Epithelial cell of prostate (primary cell): ENCODE measurements around the gene SMOC2.

ENCODE experiments used
- DNase-seq: peaks from one replicate; pipeline ENCODE4 v3.0.0-alpha.2; 2011; ENCODE audit warnings: low read depth, low spot score
- H3K27ac ChIP-seq: fragments of 450-650 bp; 2 replicates; pipeline ENCODE4 v1.5.1; 2017; ENCODE audit warnings: mild to moderate bottlenecking

The SMOC2 gene

DNA sequence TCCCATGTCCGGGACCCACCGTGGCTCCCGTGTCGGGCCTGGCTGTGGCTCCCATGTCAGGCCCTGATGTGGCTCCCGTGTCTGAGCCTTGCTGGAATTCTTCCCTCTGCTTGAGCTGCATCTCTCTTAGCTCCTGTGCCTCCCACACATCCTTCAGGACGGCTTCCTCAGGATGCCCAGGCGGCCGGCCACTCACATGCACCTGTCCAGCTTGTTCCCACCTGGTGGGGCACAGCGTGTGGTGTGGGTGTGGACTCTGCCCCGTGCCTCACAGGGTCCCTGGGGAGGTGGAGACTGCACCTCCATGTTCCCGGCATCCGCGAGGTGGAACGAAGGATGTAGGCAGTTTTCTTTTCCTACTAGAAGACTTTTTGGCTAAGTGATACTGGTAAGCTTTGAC lies 170.7 kb downstream of the SMOC2 start:
- DNase-seq, result no peak

DNA sequence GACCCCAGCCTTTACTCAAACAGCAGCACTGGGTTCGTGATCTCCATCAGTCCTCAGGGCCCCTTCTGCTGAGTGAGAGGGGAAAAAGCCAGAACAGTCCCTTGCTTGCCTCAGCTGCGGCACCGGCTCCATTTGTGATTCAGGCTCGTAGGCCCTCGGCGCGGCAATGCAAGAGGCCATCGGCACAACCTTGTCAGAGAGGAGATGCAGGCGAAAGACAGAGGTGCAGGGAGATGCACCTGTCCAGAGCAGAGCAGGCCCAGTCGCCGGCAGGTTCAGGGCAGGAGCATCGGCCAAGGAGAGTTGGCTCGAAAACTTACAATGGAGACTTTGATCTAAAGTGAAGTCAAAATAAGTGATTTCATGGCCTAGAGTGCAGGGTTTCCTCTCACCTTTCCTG lies 171.6 kb downstream of the SMOC2 start:
- H3K27ac ChIP-seq, result no peak overlapping the region
- no peak for DNase-seq

More for the DNA sequence above, 170.7 kb downstream of the SMOC2 start:
- no peak overlapping the region for H3K27ac ChIP-seq

DNA sequence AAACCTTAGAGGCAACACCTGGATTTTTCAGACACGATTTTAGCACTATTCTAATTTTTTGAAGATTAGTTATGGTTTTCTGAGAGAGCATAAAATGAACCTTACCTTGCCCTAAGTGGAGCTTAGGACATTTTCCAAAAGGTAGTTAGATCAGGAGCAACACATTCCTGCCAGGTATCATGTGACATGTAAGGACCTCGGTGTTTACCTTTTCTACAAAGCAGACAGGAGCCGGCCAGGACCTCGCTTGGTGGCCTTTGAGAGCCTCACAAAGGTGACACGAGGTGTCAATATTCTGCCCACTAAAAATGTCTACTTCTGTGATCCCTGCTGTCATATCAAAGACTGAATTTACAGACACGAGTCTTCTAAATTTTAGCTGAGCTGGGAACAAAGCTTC lies 174.9 kb downstream of the SMOC2 start:
- no peak overlapping the region for H3K27ac ChIP-seq
- DNase-seq, result no peak

DNA sequence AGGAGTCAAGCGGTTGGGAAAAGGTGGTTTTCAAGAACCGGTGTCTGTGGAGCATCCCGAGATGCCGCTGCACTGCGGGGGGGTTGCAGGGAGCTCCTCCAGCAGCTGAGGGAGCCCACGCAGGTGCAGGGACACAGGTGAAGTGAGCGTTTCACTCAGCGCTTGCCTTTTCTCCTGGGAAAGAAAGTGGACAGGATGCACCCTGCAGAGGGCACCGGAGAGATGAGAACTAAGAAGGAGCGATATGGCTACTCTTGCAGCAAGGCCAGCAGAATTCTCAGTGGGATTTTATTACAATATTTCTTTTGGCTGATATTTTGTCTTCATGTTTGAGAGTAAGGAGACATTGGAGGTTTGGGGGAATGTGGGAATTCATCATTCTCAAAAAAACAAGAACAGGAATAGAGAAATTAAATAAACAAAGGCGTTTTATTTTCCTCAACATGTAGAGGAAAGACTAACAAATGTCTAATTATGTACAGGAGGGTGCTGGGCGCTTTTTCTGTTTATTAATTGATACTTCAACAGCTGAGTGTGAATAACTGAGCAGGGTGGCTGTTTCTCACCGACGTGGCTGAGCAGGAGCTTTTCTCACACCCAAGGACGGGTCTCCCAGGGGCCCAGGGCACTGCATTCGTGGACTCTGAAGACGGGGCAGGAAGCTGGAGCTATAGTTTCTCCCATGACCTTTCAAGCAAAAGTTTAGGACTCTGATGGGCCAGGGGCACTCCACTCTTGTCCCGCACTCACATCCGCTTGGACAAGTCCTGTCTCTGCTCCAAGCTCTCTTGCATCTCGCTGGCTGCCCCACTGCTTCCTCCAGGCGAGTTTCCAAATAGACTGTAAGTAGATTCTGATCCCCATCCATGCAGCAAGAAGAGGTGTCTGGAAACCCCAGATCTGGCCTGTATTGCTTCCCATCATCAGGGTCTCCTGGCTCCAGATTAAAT lies 176.1 kb downstream of the SMOC2 start:
- DNase-seq, result no peak
- no peak overlapping the region for H3K27ac ChIP-seq

DNA sequence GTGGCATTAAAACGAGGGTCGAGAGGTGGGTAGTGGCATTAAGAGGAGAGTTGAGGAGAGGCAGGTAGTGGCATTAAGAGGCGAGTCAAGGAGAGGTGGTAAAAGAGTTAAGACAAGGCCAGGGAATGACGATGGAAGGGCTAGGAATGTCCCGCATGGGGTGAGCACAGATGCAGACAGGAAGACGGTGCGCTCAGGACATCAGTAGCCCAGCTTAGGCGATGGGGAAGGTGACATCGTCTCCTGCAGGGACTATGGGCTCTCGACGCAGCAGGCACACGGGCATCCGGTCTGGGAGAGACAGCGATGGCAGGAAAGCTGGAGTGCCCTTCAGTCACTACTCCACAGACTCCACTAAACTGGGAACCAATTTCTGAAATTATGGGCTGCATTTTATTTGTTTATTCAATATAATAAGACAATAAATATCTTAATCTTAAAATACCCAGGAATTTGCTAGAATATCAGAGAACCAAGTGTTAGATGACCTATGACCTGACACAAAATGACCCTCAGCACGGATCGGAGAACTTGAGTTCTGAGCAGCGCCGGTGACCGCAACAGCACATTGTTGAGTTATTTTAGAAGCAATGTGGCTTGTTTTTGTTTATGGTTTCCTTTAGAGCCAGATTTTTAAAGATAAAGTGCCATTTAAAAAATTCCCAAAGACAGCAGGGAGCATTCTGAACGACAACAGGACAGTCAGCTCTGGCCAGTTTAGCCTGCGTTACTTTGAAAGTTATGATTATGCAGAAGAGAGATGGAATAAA lies 177.7 kb downstream of the SMOC2 start:
- DNase-seq, result no peak
- no peak overlapping the region for H3K27ac ChIP-seq

DNA sequence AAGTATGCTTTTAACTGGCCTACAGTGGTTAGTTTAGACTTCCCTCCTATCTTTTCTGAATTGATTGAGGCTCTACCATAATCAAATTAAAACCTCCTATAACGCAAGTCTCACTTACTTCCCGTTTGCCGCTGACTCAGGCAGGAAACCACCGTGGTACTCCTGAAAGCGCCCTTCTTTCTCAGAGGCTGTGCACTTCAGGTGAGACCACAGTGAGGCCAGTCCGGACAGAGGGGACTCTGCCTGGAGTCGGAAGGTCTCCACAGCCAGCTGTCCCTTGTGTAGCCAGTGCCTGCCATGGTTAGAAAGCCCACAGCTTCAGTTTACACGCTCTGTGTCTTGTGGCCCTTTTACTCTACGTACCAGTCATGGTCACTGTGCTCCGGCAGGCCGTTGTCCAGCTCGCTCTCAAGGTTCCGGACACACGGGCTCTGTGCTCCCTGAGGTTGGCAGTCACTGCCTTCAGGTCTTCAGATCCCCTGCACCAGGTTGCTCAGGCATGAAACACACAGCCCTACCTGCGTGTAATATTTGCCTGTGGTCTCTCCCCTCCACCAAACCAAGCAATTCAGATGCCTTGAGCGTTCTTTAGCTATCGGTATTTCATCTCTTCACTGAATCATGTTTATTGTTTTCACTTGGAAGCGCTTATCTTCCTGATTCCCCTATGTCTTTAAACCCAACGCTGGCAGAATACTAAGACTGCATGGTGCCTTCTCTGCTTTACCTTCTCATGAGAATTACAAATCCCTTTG lies 178.8 kb downstream of the SMOC2 start:
- H3K27ac ChIP-seq, result no peak overlapping the region
- no peak for DNase-seq

DNA sequence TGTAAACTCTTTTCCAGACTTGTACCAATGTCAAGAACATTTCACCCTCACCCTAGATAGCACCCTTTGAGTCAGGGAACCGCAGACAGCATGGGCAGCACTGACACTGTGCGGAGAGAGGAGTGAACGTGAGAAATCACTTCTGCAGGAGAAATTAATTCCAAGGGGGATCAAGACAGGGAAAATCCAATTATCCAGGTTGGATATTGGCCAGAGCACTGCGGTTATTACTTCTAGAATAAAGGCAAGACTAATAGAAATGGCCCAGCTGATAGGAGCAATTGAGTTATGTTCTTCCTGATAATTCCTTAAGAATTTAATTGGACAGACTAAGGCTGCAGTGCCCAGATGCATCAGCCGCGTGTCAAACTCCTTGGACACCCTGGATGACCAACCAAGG lies 179.6 kb downstream of the SMOC2 start:
- DNase-seq, result no peak
- H3K27ac ChIP-seq, result no peak overlapping the region

DNA sequence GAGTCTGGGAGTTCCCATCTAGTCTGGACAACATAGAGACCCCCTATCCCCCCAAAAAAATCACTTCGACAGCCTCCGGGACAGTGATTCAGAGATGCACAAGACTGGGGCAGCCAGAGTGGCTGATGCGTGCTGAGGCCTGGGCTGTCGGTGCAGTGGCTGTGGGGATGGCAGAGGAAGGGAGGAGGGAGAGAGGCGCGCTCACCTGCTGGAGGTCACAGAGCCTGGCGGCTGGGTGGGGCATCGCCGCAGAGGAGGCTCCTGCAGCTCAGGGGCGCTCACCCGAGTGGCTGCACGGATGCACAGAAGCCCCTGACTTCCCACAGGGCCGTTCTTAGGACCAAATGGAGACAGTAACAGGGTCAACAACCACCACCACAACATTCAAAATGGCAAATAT lies 182.8 kb downstream of the SMOC2 start:
- no peak overlapping the region for H3K27ac ChIP-seq
- no peak for DNase-seq

DNA sequence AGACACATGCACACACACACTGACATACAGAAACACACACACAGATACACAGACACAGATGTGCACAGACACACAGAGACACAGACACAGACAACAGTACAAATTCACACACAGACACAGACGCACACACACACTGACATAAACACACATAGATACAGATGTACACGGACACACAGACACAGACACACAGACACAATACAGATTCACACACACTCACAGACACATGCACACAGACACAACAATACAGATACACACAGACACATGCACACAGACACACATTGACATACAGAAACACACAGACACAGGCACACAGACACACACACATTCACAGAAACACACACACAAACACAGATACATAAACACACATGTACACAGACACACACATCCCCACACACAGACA lies 183.6 kb downstream of the SMOC2 start:
- no peak for DNase-seq
- no peak overlapping the region for H3K27ac ChIP-seq

DNA sequence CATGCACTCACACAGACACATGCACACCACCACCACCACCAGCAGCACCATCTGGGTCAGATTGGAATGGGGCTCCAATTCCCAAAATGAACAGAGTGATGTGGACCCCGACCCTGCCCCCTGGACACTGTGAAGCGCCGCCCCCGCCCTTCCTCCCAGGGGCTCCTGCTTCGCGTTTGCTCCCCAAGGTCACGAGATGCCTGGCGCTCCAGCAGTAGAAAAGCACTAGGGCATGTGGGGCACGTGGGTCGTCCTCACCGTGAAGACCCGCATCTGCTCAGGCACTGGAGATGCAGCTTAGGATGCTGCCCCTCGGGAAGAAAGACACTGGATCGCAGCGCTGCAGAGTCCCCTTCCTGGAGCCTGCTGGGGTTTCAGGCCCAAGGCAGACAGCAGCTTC lies 184.0 kb downstream of the SMOC2 start:
- H3K27ac ChIP-seq, result no peak overlapping the region
- DNase-seq, result no peak

DNA sequence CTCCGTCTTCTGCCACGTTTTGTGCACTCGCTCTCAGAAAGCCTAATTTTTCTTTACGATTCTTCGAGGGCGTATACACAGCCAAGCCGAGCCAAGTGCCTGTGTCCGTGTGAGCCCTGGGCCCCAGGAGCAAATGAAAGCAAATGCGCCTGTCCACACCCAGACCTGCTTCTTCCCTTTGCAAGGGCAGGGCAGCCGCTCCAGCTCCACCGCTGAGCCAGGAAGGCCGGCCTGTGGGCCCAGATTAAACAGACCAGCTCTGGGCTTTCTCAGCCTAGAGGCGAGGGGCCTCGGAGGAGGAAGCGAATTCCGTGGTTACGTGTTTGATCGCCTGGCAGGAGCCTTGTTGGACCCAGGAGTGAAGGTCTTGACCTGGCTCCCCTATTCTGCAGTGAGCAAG lies 184.6 kb downstream of the SMOC2 start:
- no peak overlapping the region for H3K27ac ChIP-seq
- no peak for DNase-seq

DNA sequence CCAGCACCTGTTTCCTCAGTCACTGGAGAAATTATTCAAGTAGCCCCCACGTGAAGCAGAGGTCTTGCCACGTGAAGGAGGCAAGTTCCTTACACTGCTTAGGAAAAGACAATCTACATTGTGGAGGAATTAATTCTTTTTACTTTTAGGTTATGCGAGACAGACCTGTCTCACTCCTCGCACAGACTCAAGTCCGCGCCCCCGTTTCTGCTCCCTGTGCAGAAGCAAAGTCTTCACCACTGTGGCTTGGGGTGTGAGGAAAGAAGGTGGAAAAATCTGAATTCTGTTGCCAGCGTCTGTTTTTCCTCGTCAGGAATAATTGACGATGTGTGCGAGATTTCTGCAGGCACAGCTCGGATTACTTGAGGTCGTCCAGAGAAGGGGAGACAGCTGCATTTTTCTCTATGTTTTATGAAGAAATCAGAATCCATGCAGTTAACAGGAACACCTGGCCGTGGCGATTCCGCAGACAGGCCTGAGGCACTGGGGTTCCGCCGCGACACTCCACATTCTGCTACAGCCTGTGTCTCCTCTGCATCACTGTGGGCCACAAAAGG lies 185.1 kb downstream of the SMOC2 start:
- DNase-seq, result no peak
- H3K27ac ChIP-seq, result no peak overlapping the region

DNA sequence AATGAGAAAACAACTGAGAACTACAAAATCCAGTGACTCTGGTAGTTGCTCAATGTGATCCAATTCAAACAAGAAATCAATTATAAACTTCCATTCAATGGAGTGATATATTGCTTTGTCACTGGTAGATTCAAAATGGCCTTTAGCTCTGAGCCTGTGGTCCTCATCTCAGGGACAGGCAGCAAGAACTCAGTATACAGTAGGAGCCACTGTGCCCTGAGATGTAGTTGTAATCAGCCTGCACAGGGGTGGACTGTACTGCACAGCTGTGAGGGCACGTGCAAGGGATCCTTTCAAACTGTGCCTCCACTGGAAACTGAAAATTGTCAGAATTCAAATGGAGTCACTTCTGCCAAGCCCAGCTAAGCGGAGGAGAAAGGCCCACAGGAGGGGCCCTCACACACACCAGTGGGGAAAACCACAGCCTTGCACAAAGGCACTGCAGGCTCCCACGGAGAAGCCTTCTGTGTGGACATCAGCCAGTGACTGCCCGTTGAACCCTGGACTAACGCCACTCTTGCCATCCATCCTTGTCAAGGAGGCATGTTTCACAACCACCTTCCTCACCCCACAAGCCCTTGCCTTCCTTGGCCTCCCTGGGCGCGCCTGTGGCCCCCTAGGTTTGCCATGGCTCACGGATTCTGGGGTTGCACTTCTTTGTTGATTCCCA lies 186.7 kb downstream of the SMOC2 start:
- H3K27ac ChIP-seq, result no peak overlapping the region
- no peak for DNase-seq

DNA sequence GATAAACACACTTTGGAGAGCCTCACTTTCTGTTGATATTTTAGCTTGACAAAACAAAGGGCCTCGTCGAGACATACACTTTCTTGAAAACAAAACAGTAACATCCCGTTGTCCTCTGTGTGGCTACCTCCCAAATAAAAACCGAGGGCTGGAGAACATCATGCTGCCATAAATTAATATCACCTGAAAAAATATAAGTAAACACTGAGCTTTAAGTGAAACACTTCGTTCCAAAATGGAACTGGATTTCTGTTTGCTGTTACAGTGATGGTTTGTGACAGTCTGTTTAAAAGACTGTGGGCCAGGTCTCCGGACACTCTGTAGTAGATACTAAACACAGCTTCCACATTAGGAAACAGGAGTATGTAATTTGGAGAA lies 187.2 kb downstream of the SMOC2 start:
- DNase-seq, result no peak

DNA sequence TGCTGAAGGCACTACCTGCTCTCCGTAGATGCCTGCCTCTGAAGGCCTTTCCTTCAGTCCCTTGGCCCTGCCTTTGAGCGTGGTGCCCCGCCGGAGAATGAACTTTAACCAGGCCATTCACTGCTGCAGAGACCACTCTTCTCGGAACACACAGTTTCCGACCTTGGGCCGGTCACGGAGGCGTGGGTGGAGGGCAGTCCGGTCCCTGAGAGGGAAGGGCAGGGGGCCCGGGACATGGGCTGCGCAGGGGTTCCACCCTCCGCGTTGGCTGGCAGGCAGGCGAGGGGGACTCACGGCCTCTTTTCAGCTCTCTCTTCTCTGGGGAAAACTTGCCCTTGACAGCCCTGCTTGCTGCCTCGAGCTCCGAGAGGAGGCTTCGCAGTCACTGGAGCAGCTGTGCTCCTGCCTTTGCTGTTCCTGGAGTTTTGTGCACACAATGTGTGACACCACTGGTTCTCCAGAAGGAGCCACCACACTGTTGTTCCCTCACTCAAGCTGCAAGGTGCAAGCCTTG lies 187.8 kb downstream of the SMOC2 start:
- H3K27ac ChIP-seq, result no peak overlapping the region
- DNase-seq, result no peak

More for the DNA sequence above, 187.2 kb downstream of the SMOC2 start:
- H3K27ac ChIP-seq, result no peak overlapping the region

DNA sequence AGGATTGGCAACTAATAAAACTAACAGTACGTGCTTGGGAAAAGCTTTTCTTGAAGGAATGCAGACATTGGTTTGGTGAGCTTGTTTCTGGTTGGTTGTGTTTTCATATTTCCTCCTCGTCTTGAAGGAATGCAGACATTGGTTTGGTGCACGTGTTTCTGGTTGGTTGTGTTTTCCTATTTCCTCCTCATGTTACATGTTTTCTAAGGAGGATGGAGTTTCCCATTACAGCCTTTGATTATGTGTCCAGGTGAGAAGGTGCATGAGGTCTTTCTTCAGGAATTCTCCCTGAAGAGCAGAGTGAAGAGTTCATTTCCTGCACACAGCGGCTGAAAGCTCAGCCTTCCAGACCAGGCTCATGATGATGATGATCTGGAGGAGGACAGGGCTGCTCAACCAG lies 190.6 kb downstream of the SMOC2 start:
- DNase-seq, result no peak
- H3K27ac ChIP-seq, result no peak overlapping the region

DNA sequence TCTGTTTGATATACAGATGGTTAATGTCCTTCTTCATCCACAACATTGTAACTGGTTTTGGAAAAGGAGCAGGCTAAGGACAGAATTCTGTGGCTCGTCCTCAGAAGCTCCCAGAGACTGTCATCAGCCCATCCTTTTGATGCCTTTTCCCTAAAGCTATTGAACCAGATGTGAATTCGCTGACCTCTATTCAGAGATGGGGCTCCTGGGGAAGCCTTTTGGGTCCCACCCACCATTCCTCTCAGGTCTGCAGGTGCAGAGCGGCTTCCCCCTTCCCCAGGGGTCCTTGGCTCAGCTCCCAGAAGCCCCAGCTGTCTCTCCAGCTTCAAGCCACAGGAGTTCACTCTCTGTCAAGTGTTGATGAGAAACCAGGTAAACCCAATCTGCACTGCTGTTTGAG lies 191.7 kb downstream of the SMOC2 start:
- no peak overlapping the region for H3K27ac ChIP-seq
- DNase-seq, result no peak

DNA sequence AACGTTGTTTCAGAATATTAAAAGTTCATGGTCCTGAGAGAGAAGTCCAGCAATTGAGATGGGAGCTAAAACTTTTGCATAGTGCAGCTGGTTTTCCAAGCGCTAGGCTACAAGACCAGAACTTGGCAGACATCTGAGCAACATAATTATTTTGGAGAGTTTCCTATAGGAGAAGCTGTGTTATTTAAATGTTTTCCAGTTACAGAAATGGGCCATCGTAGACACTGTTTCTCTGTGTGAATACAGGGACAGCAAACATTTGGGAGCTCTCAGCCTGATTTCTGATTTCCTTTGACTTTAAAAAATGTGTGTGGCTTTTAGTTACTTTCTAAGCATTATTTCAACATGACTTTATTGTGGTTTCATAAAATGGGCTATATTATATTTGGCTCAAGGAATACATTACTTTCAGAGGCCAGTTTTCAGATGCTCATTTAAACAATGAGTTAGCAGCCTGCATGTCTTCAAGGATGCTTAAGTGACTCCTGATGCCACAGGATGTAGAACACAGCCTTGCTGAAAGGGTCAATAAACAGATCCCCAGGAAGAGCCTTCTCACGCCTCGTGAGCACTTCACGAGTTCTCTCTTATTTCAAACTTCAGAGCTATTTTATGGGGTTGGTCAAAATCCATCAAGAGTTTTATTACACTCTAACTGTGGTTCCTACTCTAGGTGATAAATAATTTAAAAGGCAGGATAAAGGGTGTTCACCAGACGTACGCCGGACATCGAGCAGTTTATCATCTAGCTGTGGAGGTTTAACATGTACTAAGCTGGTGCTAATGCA lies 193.8 kb downstream of the SMOC2 start:
- DNase-seq, result no peak
- H3K27ac ChIP-seq, result no peak overlapping the region
